ENCODE measurements around the gene RAB11FIP4. TPM values are rescaled to one million over a fixed set of nuclear protein-coding genes. Genes with fewer than 3 reads are reported as not detected.

Gene RAB11FIP4
- total RNA-seq, 1 experiment from 2014 or later = 10.8 TPM

GRCh38 chr17:31527606-31528005, 136.1 kb downstream of the RAB11FIP4 start:
- DNase-seq (ENCODE audit: low read depth, low spot score) (no peak), ATAC-seq (no peak)
- H3K4me3 ChIP-seq (ENCODE audit: low read depth in 2 of 2, low read length in 2 of 2) = no peak overlapping the region
- no peaks in the 10 kb centered on the region for H3K36me3 ChIP-seq (ENCODE audit: control insufficient read depth, insufficient read depth, low read length)
- BruUV-seq (replicated peaks) = no TSS peak
- TF ChIP-seq SIN3A (IDR thresholded peaks at IDR 0.05; ENCODE audit: borderline replicate concordance, insufficient read depth, low read depth, low read length) (no peak), CTCF (IDR thresholded peaks at IDR 0.05) (no peak), REST (IDR thresholded peaks at IDR 0.05; ENCODE audit: insufficient read depth in 1 of 2, low read depth in 2 of 2, low read length in 1 of 2) (no peak), POLR2AphosphoS5 (IDR thresholded peaks at IDR 0.05; ENCODE audit: low read depth, low read length) (no peak), TCF7L2 (IDR thresholded peaks at IDR 0.05; ENCODE audit: low read depth, low read length) (no peak)
- H3K4me1 ChIP-seq (ENCODE audit: control insufficient read depth, insufficient read depth, low read length) = no peaks in the 10 kb centered on the region
- ChIA-PET POLR2A (no interaction called here), CTCF (interaction anchor here (0.7 kb wide), 1 partner anchor 52 kb away, joined by 11 read pairs; no protein-coding TSS in a partner anchor)
- intact Hi-C loops (cut with micrococcal nuclease; ENCODE audit: unreplicated experiment) = loop anchor here (5.0 kb wide), 1 partner anchor 140 kb away; no protein-coding TSS in a partner anchor
- in situ Hi-C loops (cut with HindIII; ENCODE audit: low pct_unique_long_range_greater_than_20kb, low sequenced_read_pairs) = no loop called here
- H3K27ac ChIP-seq (ENCODE audit: low read length) = no peak overlapping the region
- no peaks in the 10 kb centered on the region for H3K9me3 ChIP-seq (ENCODE audit: control insufficient read depth, insufficient read depth, low read depth, low read length)
- H3K27me3 ChIP-seq (ENCODE audit: control insufficient read depth, insufficient read depth, low read length) = no peaks in the 10 kb centered on the region

- TF ChIP-seq TCF7L2 (IDR thresholded peaks at IDR 0.05; ENCODE audit: low read depth, low read length) = no peak
- TF ChIP-seq POLR2AphosphoS5 (IDR thresholded peaks at IDR 0.05; ENCODE audit: low read depth, low read length) = no peak
- no peak for TF ChIP-seq CTCF (IDR thresholded peaks at IDR 0.05)
- TF ChIP-seq REST (IDR thresholded peaks at IDR 0.05; ENCODE audit: insufficient read depth in 1 of 2, low read depth in 2 of 2, low read length in 1 of 2) = no peak
- TF ChIP-seq SIN3A (IDR thresholded peaks at IDR 0.05; ENCODE audit: borderline replicate concordance, insufficient read depth, low read depth, low read length) = no peak
- Histone ChIP-seq H3K27ac (ENCODE audit: low read length) (no peak overlapping the region), H3K36me3 (ENCODE audit: control insufficient read depth, insufficient read depth, low read length) (no peaks in the 10 kb centered on the region), H3K4me3 (ENCODE audit: low read depth in 2 of 2, low read length in 2 of 2) (no peak overlapping the region), H3K9me3 (ENCODE audit: control insufficient read depth, insufficient read depth, low read depth, low read length) (no peaks in the 10 kb centered on the region), H3K27me3 (ENCODE audit: control insufficient read depth, insufficient read depth, low read length) (no peaks in the 10 kb centered on the region), H3K4me1 (ENCODE audit: control insufficient read depth, insufficient read depth, low read length) (no peaks in the 10 kb centered on the region)
- CTCF ChIA-PET = interaction anchor here (0.7 kb wide), 1 partner anchor 53 kb away, joined by 11 read pairs; no protein-coding TSS in a partner anchor
- POLR2A ChIA-PET = interaction anchor here (0.6 kb wide), 1 partner anchor 11 kb away, joined by 4 read pairs; no protein-coding TSS in a partner anchor
- intact Hi-C loops (cut with micrococcal nuclease; ENCODE audit: unreplicated experiment) = loop anchor here (5.0 kb wide), 1 partner anchor 141 kb away; no protein-coding TSS in a partner anchor
- in situ Hi-C loops (cut with HindIII; ENCODE audit: low pct_unique_long_range_greater_than_20kb, low sequenced_read_pairs) = no loop called here
- DNase-seq (ENCODE audit: low read depth, low spot score) = no peak
- BruUV-seq (replicated peaks) = no TSS peak
- ATAC-seq = no peak
These were observed 136.9 kb downstream of the RAB11FIP4 start for GRCh38 chr17:31528291-31528874.
